ENCODE data around the gene DUSP5. TPM values are rescaled to one million over a fixed set of nuclear protein-coding genes. Genes with fewer than 3 reads are reported as not detected.

The DUSP5 gene
- total RNA-seq, 2 experiments from 2014 or later = 64.3 to 66.2 TPM

DNA sequence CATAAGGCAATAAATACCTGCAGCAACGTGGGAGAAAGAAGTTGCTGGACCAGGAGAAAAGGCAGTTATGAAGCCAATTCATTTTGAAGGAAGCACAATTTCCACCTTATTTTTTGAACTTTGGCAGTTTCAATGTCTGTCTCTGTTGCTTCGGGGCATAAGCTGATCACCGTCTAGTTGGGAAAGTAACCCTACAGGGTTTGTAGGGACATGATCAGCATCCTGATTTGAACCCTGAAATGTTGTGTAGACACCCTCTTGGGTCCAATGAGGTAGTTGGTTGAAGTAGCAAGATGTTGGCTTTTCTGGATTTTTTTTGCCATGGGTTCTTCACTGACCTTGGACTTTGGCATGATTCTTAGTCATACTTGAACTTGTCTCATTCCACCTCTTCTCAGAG lies 13.0 kb downstream of the DUSP5 start:
- TF ChIP-seq, protein P1, sequence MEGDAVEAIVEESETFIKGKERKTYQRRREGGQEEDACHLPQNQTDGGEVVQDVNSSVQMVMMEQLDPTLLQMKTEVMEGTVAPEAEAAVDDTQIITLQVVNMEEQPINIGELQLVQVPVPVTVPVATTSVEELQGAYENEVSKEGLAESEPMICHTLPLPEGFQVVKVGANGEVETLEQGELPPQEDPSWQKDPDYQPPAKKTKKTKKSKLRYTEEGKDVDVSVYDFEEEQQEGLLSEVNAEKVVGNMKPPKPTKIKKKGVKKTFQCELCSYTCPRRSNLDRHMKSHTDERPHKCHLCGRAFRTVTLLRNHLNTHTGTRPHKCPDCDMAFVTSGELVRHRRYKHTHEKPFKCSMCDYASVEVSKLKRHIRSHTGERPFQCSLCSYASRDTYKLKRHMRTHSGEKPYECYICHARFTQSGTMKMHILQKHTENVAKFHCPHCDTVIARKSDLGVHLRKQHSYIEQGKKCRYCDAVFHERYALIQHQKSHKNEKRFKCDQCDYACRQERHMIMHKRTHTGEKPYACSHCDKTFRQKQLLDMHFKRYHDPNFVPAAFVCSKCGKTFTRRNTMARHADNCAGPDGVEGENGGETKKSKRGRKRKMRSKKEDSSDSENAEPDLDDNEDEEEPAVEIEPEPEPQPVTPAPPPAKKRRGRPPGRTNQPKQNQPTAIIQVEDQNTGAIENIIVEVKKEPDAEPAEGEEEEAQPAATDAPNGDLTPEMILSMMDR (IDR thresholded peaks at IDR 0.05) = no peak
- ChIA-PET CTCF (no interaction called here), POLR2A (no interaction called here)
- intact Hi-C loops (cut with DNase I, micrococcal nuclease) = no loop called here
- H3K4me3 Mint-ChIP-seq = no peak overlapping the region
- peaks cover 7% of the 10 kb centered on the region for H3K4me1 Mint-ChIP-seq (ENCODE audit: low read depth)
- H3K36me3 ChIP-seq (ENCODE audit: insufficient read depth, low read length) = peaks cover 78% of the 10 kb centered on the region
- no peak for ATAC-seq (ENCODE audit: poor library complexity)
- no peaks in the 10 kb centered on the region for H3K27me3 ChIP-seq (ENCODE audit: control insufficient read depth in 1 of 2, insufficient read depth in 2 of 2, low read length in 2 of 2)
- no peak overlapping the region for H3K27ac ChIP-seq (ENCODE audit: low read depth in 1 of 2, low read length in 2 of 2)
- no peak overlapping the region for H3K4me3 ChIP-seq (ENCODE audit: low read length)
- peaks cover 16% of the 10 kb centered on the region for H3K4me1 ChIP-seq (ENCODE audit: insufficient read depth, low read length)
- peaks cover 49% of the 10 kb centered on the region for H3K36me3 Mint-ChIP-seq (ENCODE audit: low read depth)
- no peaks in the 10 kb centered on the region for H3K9me3 Mint-ChIP-seq
- no peak for DNase-seq
- H3K9me3 ChIP-seq (ENCODE audit: control insufficient read depth in 1 of 2, insufficient read depth in 1 of 2, low read length in 2 of 2) = no peaks in the 10 kb centered on the region
- H3K27me3 Mint-ChIP-seq = no peaks in the 10 kb centered on the region
- no peak overlapping the region for H3K27ac Mint-ChIP-seq

DNA sequence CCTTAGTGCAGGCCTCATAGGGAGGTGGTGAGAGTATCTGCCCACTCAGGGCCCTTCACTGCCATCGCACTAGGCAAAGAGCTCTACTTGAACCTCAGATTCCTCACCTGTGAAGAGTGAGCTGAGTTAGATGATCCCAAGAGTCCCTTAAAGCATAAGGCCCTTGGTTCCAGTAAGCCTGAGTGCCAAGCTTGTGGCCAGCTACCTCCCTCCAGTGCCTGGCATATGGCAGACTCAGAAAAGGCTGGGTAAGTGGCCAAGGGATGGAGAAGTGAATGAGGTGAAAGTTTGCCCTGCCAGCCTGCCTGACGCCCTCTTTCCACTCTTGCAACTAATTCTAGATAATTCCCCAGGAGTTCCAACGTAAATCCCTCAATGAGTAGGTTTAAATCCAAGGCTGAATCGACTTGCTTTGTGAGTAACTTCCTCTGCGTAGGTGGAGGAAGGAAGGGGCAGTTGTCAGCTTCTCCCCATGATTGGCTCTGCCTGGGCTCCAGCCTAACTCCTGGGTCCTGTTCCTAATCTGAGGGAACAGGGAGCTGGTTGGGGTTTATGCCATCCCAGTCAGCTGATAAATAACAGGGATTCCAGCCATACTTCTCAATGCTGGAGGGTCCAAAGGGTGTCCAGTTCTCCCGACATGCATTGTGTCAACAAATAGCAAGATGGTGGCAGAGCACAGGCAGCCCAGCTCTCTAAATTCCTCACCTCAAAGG lies 14.2 kb downstream of the DUSP5 start:
- DNase-seq (no peak), ATAC-seq (ENCODE audit: poor library complexity) (no peak)
- H3K27ac ChIP-seq (ENCODE audit: low read depth in 1 of 2, low read length in 2 of 2) = no peak overlapping the region
- H3K4me3 ChIP-seq (ENCODE audit: low read length) = no peak overlapping the region
- Mint-ChIP-seq H3K4me3 (no peak overlapping the region), H3K9me3 (no peaks in the 10 kb centered on the region), H3K27ac (no peak overlapping the region), H3K27me3 (no peaks in the 10 kb centered on the region), H3K36me3 (ENCODE audit: low read depth) (peaks cover 41% of the 10 kb centered on the region), H3K4me1 (ENCODE audit: low read depth) (no peaks in the 10 kb centered on the region)
- no peaks in the 10 kb centered on the region for H3K9me3 ChIP-seq (ENCODE audit: control insufficient read depth in 1 of 2, insufficient read depth in 1 of 2, low read length in 2 of 2)
- ChIA-PET POLR2A (interaction anchor here (1.7 kb wide), 1 partner anchor 14 kb away, joined by 5 read pairs; the partner anchor contains the start of gene DUSP5), CTCF (interaction anchor here (1.2 kb wide), 1 partner anchor 166 kb away, joined by 3 read pairs; no protein-coding TSS in a partner anchor)
- peaks cover 66% of the 10 kb centered on the region for H3K36me3 ChIP-seq (ENCODE audit: insufficient read depth, low read length)
- H3K4me1 ChIP-seq (ENCODE audit: insufficient read depth, low read length) = peaks cover 8% of the 10 kb centered on the region
- TF ChIP-seq, protein P1 (IDR thresholded peaks at IDR 0.05) = no peak
- intact Hi-C loops (cut with DNase I, micrococcal nuclease) = no loop called here
- H3K27me3 ChIP-seq (ENCODE audit: control insufficient read depth in 1 of 2, insufficient read depth in 2 of 2, low read length in 2 of 2) = no peaks in the 10 kb centered on the region

DNA sequence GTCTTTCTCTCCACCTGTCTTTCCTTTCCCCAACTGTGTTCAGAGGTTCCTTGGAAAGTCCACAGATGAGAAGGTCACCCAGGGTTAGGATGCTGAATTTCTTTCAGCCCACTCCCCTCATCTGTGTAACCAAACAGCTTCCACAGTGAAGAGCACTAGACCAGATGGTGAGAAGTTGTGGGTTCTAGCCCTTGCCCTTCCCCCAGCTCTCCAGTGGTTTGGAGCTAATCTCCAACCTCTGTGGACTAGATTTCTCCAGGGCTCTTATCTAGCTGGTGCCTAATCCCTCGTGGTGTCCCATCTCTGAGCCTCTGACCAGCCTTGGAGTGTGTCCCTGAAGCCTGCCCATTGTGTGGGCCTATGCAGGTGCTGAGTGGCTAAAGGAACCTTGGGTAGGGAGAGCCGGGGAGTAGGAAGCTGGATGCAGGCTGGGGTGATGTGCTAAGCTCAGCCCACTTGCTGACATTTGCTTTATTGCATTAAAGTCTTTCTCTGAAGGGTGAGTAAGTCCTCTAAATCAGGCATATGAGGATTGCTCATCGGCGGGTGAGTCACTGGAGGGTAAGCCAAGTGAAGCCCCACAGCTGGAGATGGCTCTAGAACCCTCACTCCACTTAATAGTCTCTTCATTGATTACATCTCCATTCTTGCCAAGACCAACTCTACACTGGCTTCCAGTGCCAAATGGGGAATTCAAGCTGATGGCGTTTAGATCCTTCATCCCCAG lies 14.9 kb downstream of the DUSP5 start:
- no peaks in the 10 kb centered on the region for H3K27me3 ChIP-seq (ENCODE audit: control insufficient read depth in 1 of 2, insufficient read depth in 2 of 2, low read length in 2 of 2)
- no peak overlapping the region for H3K4me3 Mint-ChIP-seq
- no peak overlapping the region for H3K27ac ChIP-seq (ENCODE audit: low read depth in 1 of 2, low read length in 2 of 2)
- POLR2A ChIA-PET = interaction anchor here (1.7 kb wide), 1 partner anchor 14 kb away, joined by 5 read pairs; the partner anchor contains the start of gene DUSP5
- H3K36me3 Mint-ChIP-seq (ENCODE audit: low read depth) = peaks cover 39% of the 10 kb centered on the region
- H3K4me1 Mint-ChIP-seq (ENCODE audit: low read depth) = no peaks in the 10 kb centered on the region
- no peaks in the 10 kb centered on the region for H3K9me3 Mint-ChIP-seq
- TF ChIP-seq, protein P1 (IDR thresholded peaks at IDR 0.05) = no peak
- H3K4me1 ChIP-seq (ENCODE audit: insufficient read depth, low read length) = peaks cover 8% of the 10 kb centered on the region
- no peaks in the 10 kb centered on the region for H3K9me3 ChIP-seq (ENCODE audit: control insufficient read depth in 1 of 2, insufficient read depth in 1 of 2, low read length in 2 of 2)
- DNase-seq (peak in 3 of 14 experiments; percentile 44 to 58 (median 45)), ATAC-seq (ENCODE audit: poor library complexity) (no peak)
- CTCF ChIA-PET = interaction anchor here (1.2 kb wide), 1 partner anchor 167 kb away, joined by 3 read pairs; no protein-coding TSS in a partner anchor
- H3K36me3 ChIP-seq (ENCODE audit: insufficient read depth, low read length) = peaks cover 59% of the 10 kb centered on the region
- H3K27ac Mint-ChIP-seq = no peak overlapping the region
- no peak overlapping the region for H3K4me3 ChIP-seq (ENCODE audit: low read length)
- H3K27me3 Mint-ChIP-seq = no peaks in the 10 kb centered on the region
- intact Hi-C loops (cut with DNase I, micrococcal nuclease) = no loop called here
